ENCODE data around the gene TSPYL4.

DNA sequence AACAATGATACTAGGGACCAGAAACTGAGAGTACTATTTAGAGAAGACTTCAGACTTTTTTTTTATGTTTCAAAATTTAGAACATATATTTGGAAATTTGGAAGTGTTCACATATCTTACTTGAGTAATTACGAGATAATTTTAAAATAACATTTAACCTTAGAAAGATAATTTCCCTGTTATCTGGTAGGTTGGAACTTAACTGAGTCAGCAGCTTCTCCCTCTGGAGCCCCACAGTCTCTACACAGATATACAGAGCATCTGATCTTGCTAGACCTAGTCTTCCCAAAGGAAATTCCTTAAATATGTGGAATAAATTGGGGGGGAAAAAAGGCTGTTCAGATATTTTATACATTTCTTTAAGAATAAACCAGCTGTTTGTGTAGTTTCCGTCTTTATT is 48.6 kb downstream of the TSPYL4 start:
- TF ChIP-seq, protein P1, sequence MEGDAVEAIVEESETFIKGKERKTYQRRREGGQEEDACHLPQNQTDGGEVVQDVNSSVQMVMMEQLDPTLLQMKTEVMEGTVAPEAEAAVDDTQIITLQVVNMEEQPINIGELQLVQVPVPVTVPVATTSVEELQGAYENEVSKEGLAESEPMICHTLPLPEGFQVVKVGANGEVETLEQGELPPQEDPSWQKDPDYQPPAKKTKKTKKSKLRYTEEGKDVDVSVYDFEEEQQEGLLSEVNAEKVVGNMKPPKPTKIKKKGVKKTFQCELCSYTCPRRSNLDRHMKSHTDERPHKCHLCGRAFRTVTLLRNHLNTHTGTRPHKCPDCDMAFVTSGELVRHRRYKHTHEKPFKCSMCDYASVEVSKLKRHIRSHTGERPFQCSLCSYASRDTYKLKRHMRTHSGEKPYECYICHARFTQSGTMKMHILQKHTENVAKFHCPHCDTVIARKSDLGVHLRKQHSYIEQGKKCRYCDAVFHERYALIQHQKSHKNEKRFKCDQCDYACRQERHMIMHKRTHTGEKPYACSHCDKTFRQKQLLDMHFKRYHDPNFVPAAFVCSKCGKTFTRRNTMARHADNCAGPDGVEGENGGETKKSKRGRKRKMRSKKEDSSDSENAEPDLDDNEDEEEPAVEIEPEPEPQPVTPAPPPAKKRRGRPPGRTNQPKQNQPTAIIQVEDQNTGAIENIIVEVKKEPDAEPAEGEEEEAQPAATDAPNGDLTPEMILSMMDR (IDR thresholded peaks at IDR 0.05 in 4 of 5, conservative IDR thresholded peaks at IDR 0.05 in 1 of 5), result no peak
- no peak for TF ChIP-seq POLR2A (IDR thresholded peaks at IDR 0.05)

Data from gastrocnemius medialis (tissue), 4 donors.